OCI-M2 (cell line): ENCODE results near the gene ZNF837.
"Not testable (repeated sequence)": the region's sequence is repeated elsewhere in the genome, so short reads cannot be mapped to it uniquely, and the experiment has no call there.

Experiments
- DNase-seq: peaks from one replicate; lab custom pipeline; 2025; ENCODE audit not compliant: unreplicated experiment; lab: John Stamatoyannopoulos, UW

ZNF837 gene

DNA sequence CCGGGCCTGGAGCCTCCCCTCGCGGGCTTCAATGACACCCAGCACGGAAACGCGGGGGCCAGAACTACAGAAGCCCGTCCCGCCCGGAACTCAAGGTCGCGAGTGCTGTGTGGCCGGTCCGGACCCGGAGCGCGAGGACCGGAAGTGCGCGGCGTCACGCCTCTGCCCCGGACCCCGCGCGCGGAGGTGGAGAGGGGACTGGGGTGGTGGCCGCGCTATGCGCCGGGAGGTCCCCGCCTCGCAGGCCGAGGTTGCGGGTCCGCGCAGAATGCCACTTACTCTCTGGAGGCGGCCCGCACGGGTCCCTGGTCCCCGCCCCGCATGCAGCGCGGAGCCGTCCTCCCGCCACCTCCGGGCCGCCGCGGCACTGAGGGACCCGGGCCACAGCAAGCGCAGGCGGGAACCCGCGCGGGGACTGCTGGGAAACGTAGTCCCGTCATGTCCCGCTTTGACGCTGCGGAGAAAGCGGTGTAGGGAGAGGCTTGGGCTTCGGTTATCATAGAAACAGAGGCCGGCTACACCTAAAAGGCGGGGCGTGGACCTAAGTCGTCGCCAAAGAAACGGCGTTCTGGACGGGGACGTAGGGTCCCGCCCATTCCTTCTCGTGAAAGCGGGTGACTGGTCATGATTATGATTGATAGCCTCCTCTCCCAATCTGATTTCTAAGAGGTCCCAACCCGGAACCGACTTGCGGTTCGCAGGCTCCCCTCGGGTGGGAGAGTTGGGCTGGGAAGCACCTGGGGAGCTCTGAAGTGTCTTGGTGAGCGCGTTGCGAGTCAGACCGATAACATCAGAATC is at the start of gene ZNF837:
Gene ZNF837 (minus strand): TSS at position 369 of the 798 bp plus-strand sequence. CDS start 11,698 bp downstream, outside the sequence.
- peak; percentile 96 for DNase-seq

DNA sequence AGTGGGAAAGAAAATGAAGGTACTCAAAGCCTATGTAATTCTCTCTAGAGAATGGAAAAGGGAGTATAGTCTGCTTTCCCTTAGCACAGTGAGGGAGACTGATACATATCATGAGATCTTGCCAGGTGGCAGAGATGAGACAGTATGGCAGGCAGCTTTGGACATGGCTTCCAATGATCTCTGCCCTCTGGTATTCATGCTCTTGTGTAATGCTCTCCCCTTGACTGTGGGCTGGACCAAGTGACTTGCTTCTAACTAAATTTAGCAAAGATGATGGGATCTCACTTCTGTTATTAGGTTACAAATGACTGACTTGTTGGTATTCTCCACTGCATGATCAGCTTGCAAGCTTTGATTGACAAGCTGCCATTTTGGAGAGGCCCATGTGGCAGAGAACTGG is 48.9 kb upstream of the ZNF837 start:
- DNase-seq: no peak

- no peak for DNase-seq
Measured at GRCh38 chr19:58428617-58429016, 47.8 kb upstream of the ZNF837 start.

DNA sequence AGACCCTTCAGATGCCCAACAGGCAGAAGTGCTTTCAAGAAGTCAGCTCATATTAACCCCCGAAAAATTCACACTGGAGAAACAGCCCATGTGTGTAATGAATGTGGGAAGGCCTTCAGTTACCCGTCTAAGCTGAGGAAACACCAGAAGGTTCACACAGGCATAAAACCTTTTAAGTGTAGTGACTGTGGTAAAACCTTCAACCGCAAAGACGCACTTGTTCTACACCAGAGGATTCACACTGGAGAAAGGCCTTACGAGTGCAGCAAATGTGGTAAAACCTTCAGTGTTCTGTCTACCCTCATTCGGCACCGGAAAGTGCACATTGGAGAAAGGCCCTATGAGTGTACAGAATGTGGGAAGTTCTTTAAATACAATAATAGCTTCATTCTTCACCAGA is 36.2 kb upstream of the ZNF837 start:
- no peak for DNase-seq

DNA sequence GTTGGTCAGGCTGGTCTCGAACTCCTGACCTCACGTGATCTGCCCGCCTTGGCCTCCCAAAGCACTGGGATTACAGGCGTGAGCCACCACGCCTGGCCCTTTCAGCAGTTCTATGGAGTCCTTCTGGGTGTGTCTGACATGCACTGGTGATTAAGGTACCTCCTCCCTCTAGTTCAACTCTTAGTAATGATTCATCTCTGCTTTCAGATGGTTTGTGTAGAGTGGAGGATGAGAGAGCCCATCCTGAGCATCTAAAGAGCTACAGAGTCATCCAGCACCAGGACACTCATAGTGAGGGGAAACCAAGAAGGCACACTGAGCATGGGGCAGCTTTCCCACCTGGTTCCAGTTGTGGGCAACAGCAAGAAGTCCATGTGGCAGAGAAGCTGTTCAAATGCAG is 35.8 kb upstream of the ZNF837 start:
- no peak for DNase-seq

DNA sequence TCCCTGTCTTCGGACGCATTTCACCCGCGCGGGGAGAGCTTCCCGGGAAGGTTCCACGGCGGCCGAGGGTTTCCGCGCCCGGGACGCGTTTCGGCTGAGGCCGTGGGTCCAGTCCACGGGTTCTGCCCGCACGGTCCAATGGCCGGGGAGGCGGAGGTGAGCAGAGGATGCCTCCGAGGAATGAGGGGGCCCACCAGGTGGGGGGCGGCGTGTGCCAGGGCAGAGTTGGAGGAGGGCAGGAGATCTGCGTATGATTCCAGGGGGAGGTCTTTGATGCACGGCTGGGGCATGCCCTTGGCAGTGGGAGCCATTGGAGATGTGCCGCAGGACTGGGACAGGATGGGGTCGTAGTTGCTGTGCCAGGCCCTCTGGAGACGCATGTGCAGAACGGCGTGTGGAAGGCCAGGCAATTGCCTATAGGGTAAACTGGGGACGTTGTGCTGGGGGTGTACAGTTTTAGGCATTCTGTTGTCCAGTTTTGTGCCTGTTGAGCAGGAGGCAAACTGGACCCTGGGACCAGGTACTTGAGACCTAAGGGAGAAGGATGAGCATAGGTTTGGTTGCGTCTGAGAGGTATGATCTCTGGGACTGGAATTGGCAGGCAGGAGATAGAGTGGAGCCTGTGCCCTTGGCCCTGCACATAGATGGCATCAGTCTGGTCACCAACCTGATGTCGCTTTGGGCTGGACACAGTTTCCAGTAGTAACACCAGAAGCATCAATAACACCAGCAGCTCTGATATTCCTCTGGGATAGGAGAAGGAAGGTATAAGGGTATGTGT is 28.4 kb upstream of the ZNF837 start:
- DNase-seq: no peak

DNA sequence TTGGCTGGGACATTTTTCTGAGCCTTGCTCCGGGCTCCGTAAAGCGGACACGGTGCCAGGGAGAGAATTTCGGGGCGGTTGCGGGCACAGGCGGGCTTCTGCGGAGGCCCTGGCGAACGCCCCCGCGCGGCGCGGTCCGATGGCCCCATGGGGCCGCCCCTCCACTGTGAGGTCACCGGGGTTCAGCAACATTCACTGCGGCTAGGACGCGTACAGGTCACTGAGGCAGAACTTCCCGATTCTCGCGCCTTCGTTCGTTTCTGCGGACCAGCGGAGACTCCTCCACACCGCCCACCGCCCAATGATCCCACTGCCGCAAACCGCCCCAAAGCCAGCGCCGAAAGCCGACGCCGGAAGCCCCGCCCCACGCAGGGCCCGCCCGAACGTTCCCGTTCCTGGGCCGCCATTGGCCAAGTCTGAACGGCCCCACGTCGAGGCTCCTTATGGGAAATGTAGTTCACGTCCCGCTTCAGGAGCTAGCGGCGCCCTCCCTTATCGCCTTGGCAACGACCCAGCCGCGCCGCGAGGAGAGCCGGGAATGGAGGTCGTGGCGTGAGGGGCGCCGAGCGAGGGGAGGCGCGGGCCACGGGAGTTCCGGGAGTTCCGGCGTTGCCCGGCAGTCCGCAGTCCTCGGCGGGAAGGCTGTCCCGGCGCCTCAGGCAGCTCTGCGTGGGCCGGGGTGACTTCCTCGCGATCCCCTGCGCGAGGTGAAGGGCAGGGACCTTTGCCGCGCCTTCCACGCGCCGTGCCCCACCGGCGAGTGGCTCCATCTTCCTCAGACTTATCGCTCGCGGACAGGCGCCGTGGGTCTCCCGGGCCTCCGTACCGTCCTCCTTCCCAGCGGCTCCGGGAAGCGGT is 27.6 kb upstream of the ZNF837 start, which contains the start of gene ZNF584:
Gene ZNF584 (plus strand): TSS at position 498 of the 858 bp plus-strand sequence. CDS start 499 bp downstream, outside the sequence.
- DNase-seq: peak; percentile 84

GRCh38 chr19:58407658-58408151 is 26.9 kb upstream of the ZNF837 start:
- DNase-seq: no peak

GRCh38 chr19:58406818-58407657 is 26.2 kb upstream of the ZNF837 start:
- DNase-seq: no peak

GRCh38 chr19:58403920-58404478 is 23.2 kb upstream of the ZNF837 start:
- DNase-seq: not testable (repeated sequence)

DNA sequence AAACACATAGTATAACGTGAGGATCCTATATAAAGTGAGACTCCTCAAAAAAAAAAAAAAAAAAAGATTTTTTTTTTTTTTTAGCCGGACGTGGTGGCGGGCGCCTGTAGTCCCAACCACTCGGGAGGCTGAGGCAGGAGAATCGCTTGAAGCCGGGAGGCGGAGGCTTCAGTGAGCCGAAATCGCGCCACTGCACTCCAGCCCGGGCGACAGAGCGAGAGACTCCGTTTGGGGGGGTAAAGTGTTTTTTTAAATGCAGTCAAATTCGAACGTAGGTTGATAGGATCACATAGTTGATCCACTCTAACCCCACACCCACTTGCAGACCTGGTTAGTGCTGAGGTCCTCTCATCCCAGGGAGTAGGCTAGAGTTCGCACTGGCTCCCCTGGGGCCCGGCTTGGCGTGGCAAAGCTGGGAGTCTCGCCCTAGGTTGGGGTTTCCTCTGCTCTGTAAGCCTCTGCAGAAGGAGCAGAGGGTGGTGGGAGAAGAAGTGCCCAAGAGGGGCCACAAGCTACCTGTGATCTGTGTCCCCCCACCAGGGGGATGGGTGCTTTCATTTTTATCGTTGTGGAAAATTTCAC is 21.1 kb upstream of the ZNF837 start:
- no peak for DNase-seq

GRCh38 chr19:58400916-58401839 is 20.3 kb upstream of the ZNF837 start:
- peak; percentile 93 for DNase-seq

DNA sequence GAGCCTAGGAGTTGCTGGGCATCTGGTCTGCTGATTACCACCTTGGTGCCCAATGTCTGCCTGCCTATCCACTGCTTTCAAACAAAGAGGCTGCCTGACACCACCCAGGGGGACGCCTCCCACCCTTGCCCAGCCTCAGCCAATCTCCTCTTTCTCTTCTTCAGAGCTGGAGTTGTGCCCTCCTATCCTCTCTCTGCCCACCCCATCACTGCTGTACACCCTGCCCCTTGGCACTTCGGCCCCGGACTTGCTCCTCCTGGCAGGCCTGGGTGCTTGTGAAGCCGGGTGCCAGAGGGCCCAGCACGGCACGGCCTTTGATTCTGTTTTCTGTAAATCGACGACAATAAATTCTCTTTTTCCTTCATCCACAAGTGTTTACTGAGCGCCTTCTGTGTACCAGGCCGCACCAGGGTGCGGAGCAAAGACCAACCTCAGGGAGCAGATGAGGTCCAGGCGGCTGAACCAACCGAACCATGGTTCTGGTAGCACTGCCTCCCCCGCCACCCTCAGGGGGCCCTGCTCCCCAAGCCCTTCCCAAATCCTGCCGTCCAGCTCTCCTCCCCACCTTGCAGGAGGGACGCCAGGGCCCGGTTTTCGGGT is 19.6 kb upstream of the ZNF837 start:
- no peak for DNase-seq

GRCh38 chr19:58399903-58400302 is 19.1 kb upstream of the ZNF837 start:
- DNase-seq: no peak

- no peak for DNase-seq
Measured at GRCh38 chr19:58398545-58398944, 17.7 kb upstream of the ZNF837 start.

DNA sequence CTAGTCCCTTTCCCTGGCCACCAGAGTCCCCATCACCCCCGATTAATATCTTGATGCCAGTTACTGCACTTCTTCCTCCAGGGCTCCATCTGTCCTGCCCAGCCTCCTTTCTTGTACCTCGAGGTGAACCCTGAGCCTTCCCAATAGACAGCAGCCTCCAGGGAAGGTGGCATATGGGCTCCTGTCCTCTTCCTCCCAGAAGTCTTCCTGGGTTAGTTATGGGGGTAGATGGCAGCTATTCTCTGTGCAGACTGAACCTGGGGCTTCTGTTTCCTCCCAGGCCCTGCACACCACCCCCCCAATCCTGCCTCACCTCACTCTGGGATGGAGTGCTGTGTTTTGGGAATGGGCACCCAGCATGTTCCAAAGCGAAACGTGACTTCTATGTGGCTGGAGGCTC is 17.3 kb upstream of the ZNF837 start:
- no peak for DNase-seq

- DNase-seq: no peak
Measured at GRCh38 chr19:58397533-58398037, 16.8 kb upstream of the ZNF837 start.
